GM12801 (cell line): ENCODE data around the gene CASKIN1.

Source experiments
- TF ChIP-seq, protein P1 (sequence below): IDR thresholded peaks from one replicate; pipeline ENCODE4 v1.5.1; 2011; ENCODE audit warnings: control low read depth; ENCODE audit not compliant: insufficient read length; ENCODE audit errors: extremely low read depth

The CASKIN1 gene

GRCh38 chr16:2177101-2177500 is 19.3 kb downstream of the CASKIN1 start:
- TF ChIP-seq, protein P1, sequence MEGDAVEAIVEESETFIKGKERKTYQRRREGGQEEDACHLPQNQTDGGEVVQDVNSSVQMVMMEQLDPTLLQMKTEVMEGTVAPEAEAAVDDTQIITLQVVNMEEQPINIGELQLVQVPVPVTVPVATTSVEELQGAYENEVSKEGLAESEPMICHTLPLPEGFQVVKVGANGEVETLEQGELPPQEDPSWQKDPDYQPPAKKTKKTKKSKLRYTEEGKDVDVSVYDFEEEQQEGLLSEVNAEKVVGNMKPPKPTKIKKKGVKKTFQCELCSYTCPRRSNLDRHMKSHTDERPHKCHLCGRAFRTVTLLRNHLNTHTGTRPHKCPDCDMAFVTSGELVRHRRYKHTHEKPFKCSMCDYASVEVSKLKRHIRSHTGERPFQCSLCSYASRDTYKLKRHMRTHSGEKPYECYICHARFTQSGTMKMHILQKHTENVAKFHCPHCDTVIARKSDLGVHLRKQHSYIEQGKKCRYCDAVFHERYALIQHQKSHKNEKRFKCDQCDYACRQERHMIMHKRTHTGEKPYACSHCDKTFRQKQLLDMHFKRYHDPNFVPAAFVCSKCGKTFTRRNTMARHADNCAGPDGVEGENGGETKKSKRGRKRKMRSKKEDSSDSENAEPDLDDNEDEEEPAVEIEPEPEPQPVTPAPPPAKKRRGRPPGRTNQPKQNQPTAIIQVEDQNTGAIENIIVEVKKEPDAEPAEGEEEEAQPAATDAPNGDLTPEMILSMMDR: no peak

DNA sequence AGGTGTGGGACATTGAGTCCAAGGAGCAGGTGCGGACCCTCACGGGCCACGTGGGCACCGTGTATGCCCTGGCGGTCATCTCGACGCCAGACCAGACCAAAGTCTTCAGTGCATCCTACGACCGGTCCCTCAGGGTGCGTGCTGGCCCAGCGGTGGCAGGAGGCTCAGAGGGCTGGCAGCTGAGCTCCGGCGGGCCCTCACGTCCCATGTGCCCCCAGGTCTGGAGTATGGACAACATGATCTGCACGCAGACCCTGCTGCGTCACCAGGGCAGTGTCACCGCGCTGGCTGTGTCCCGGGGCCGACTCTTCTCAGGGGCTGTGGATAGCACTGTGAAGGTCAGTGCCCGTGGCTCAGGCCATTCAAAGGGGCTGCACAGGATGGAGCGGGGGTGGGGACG is 20.4 kb downstream of the CASKIN1 start:
- TF ChIP-seq, protein P1: no peak

DNA sequence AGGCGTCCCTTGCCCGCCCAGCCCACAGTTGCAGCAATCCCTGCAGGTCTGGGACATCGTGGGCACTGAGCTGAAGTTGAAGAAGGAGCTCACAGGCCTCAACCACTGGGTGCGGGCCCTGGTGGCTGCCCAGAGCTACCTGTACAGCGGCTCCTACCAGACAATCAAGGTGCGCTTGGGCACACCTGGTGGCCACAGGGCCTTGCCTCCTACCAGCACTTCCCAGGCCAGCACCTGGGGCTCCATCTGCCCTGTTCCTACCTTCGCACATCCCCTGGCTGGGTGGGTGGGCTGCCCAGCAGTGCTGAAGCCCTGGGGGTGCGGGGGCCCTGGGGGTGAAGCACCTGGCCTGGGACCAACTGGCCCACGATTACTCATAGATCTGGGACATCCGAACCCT is 21.0 kb downstream of the CASKIN1 start:
- TF ChIP-seq, protein P1: no peak

GRCh38 chr16:2174396-2175131 is 21.8 kb downstream of the CASKIN1 start:
- TF ChIP-seq, protein P1: no peak

DNA sequence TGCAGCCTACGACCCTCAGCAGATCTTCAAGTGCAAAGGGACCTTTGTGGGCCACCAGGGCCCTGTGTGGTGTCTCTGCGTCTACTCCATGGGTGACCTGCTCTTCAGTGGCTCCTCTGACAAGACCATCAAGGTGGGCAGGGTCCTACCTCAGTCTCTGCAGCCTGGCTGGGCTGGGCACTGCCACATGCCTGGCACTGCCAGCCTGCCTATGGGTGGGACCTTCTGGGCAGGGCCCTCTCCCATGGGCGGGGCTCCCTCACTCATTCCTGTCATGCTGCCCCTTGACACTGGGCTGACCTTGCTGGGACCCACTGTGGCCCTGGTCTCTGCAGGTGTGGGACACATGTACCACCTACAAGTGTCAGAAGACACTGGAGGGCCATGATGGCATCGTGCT is 22.5 kb downstream of the CASKIN1 start:
- TF ChIP-seq, protein P1: no peak

DNA sequence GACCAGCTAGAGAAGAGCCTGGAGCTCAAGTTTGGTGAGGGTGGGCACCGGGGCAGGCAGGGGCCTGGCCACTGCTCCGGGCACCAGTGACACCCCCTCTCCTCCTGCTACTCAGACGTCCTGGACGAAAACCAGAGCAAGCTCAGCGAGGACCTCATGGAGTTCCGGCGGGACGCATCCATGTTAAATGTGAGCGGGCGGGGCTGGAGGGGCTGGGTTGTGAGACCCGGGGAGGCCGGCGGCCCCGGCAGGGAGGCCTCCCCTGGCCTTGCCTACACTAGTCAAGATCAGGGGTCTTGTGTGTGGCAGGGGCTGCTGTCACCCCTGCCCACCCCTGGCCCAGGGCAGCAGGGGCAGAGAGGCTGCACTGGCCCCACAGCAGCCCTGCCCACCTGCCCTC is 23.0 kb downstream of the CASKIN1 start:
- TF ChIP-seq, protein P1: no peak

DNA sequence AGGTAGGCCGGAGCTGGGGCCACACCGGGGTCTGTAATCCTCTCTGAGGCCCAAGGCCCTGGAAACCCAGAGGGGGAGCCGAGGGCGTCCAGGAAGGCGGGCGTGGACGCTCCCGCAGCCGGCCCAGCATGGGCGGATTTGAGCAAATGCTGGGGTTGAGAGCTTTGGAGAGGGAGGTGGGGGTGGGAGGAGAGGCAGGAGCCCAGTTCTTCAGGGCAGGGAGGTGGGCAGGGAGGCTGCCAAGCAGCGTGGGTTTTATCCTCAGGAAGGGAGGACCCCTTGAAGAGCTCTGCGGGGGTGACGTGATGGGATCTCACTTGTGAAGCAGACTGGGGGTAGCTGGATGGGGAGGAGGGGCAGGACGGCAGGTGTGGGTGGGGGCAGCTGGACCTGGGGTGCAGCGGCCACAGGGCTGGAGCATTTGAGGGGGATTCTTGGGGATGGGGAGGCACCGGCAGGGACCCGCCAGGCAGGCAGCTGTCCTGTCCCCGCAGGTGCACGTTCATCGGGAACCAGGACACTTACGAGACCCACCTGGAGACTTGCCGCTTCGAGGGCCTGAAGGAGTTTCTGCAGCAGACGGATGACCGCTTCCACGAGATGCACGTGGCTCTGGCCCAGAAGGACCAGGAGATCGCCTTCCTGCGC is 23.6 kb downstream of the CASKIN1 start:
- TF ChIP-seq, protein P1: no peak
